Liver (tissue), 9 donors: ENCODE measurements around the gene CD247. TPM values are rescaled to one million over a fixed set of nuclear protein-coding genes. Genes with fewer than 3 reads are reported as not detected.

Experiments used
- DNase-seq: peaks from one replicate; pipeline ENCODE4 v3.0.0-alpha.2; 2017; ENCODE audit warnings: low spot score
- H3K27ac ChIP-seq, 2 donors: one replicate each; pipeline ENCODE4 v1.7.0; 2013; ENCODE audit warnings: inconsistent platforms in 2 of 2, low read length in 2 of 2, control low read depth in 1 of 2, low read depth in 1 of 2, mild to moderate bottlenecking in 1 of 2
- H3K27me3 ChIP-seq, 4 donors: one replicate each; pipeline versions ENCODE4 v1.6.1 to v1.7.0; 2013; ENCODE audit warnings: low read length in 3 of 4, inconsistent platforms in 1 of 4, mild to moderate bottlenecking in 1 of 4, moderate library complexity in 1 of 4; ENCODE audit not compliant: control insufficient read depth in 4 of 4, insufficient read depth in 4 of 4
- H3K36me3 ChIP-seq, 4 donors: one replicate each; pipeline versions ENCODE4 v1.6.1 to v1.7.0; 2013; ENCODE audit warnings: low read length in 3 of 4, mild to moderate bottlenecking in 3 of 4, low read depth in 1 of 4, moderate library complexity in 1 of 4; ENCODE audit not compliant: control insufficient read depth in 4 of 4, insufficient read depth in 3 of 4
- H3K4me1 ChIP-seq, 4 donors: one replicate each; pipeline versions ENCODE4 v1.6.1 to v1.7.0; 2013; ENCODE audit warnings: low read length in 3 of 4, mild to moderate bottlenecking in 3 of 4, moderate library complexity in 1 of 4; ENCODE audit not compliant: control insufficient read depth in 4 of 4, insufficient read depth in 4 of 4
- H3K4me3 ChIP-seq, 3 donors: one replicate each; pipeline versions ENCODE4 v1.6.1 to v1.7.0; 2013; ENCODE audit warnings: low read length in 3 of 3, control low read depth in 1 of 3, low read depth in 1 of 3, mild to moderate bottlenecking in 1 of 3
- H3K9ac ChIP-seq, 2 donors: one replicate each; pipeline ENCODE4 v1.7.0; 2013; ENCODE audit warnings: low read length in 2 of 2, mild to moderate bottlenecking in 2 of 2, moderate library complexity in 2 of 2, control low read depth in 1 of 2, low read depth in 1 of 2
- H3K9me3 ChIP-seq, 4 donors: one replicate each; pipeline versions ENCODE4 v1.6.1 to v1.7.0; 2013; ENCODE audit warnings: low read length in 3 of 4; ENCODE audit not compliant: control insufficient read depth in 4 of 4
- ATF3 ChIP-seq: IDR thresholded peaks from 2 replicates; pipeline ENCODE4 v1.6.1; 2016; ENCODE audit warnings: antibody characterized with exemption
- CTCF ChIP-seq: fragments of 150-350 bp; IDR thresholded peaks from 2 replicates; pipeline ENCODE4 v1.5.1; 2017; ENCODE audit warnings: improper control_type of control experiment, low read depth, low read length; ENCODE audit not compliant: missing input control
- EGR1 ChIP-seq, 2 donors: IDR thresholded peaks; 2 replicates each; pipeline ENCODE4 v1.6.1; 2016 to 2018; ENCODE audit warnings: antibody characterized with exemption in 2 of 2, low read depth in 2 of 2
- FOXA1 ChIP-seq: IDR thresholded peaks from 2 replicates; pipeline ENCODE4 v1.6.1; 2016; ENCODE audit warnings: antibody characterized with exemption
- FOXA2 ChIP-seq: IDR thresholded peaks from 2 replicates; pipeline ENCODE4 v1.6.1; 2016; ENCODE audit warnings: antibody characterized with exemption
- GABPA ChIP-seq, 2 donors: IDR thresholded peaks in 1 of 2; conservative IDR thresholded peaks in 1 of 2; 2 replicates each; pipeline ENCODE4 v1.6.1; 2016; ENCODE audit warnings: antibody characterized with exemption in 2 of 2, mild to moderate bottlenecking in 1 of 2, moderate library complexity in 1 of 2
- HNF4A ChIP-seq, 2 donors: conservative IDR thresholded peaks; 2 replicates each; pipeline ENCODE4 v1.6.1; 2016; ENCODE audit warnings: antibody characterized with exemption in 2 of 2, mild to moderate bottlenecking in 2 of 2
- HNF4G ChIP-seq: IDR thresholded peaks from 2 replicates; pipeline ENCODE4 v1.6.1; 2016; ENCODE audit warnings: antibody characterized with exemption
- JUND ChIP-seq, 2 donors: IDR thresholded peaks; 2 replicates each; pipeline ENCODE4 v1.6.1; 2016; ENCODE audit warnings: antibody characterized with exemption in 2 of 2
- MAX ChIP-seq: IDR thresholded peaks from 2 replicates; pipeline ENCODE4 v1.6.1; 2016; ENCODE audit warnings: antibody characterized with exemption
- NR2F2 ChIP-seq: IDR thresholded peaks from 2 replicates; pipeline ENCODE4 v1.6.1; 2016; ENCODE audit warnings: antibody characterized with exemption
- RAD21 ChIP-seq, 2 donors: IDR thresholded peaks; 2 replicates each; pipeline ENCODE4 v1.6.1; 2016; ENCODE audit warnings: antibody characterized with exemption in 2 of 2, mild to moderate bottlenecking in 2 of 2
- REST ChIP-seq: IDR thresholded peaks from 2 replicates; pipeline ENCODE4 v1.6.1; 2016; ENCODE audit warnings: antibody characterized with exemption, mild to moderate bottlenecking
- RXRA ChIP-seq, 2 donors: IDR thresholded peaks; 2 replicates each; pipeline ENCODE4 v1.6.1; 2017 to 2018; ENCODE audit warnings: antibody characterized with exemption in 2 of 2, mild to moderate bottlenecking in 1 of 2
- SP1 ChIP-seq: IDR thresholded peaks from 2 replicates; pipeline ENCODE4 v1.6.1; 2018; ENCODE audit warnings: antibody characterized with exemption, mild to moderate bottlenecking
- TAF1 ChIP-seq: conservative IDR thresholded peaks from 2 replicates; pipeline ENCODE4 v1.6.1; 2016; ENCODE audit warnings: antibody characterized with exemption, mild to moderate bottlenecking
- YY1 ChIP-seq: IDR thresholded peaks from 2 replicates; pipeline ENCODE4 v1.6.1; 2016; ENCODE audit warnings: antibody characterized with exemption, mild to moderate bottlenecking
- ZBTB33 ChIP-seq: IDR thresholded peaks from 2 replicates; pipeline ENCODE4 v1.6.1; 2016; ENCODE audit warnings: antibody characterized with exemption
- WGBS: extraction: QIAGEN DNeasy Blood & Tissue Kit; methylation state at CpG from one replicate; pipeline ENCODE4 v1.1.7; 2013; 5-methylcytosine and 5-hydroxymethylcytosine counted together
- polyA plus RNA-seq, 2 donors: library from polyadenylated mRNA; stranded (reverse) in 1 of 2; unstranded in 1 of 2; fragments of 200-250 nt in 1 of 2; fragments of >200 nt in 1 of 2; fragmentation: Nextera tagmentation in 1 of 2; extraction: Ambion mirVana in 1 of 2; gene quantifications; one replicate each; pipeline versions ENCODE4 v1.2.1 to v1.2.3, GENCODE V29; 2013 to 2015
- total RNA-seq, 2 donors: library from RNA; depleted of rRNA; stranded (reverse); fragments of >200 nt; gene quantifications; one replicate each; pipeline ENCODE4 v1.2.3, GENCODE V29; 2014
- donor health status: healthy.
- donor health status: healthy.
- donor health status: healthy.
- donor health status: healthy.
- donor health status: healthy.

The CD247 gene
- total and polyA plus RNA-seq, 4 donors, result 0.61 to 2.2 (median 1.6) TPM

- TF ChIP-seq FOXA1 (no peak), RAD21 (IDR thresholded peaks at IDR 0.05) (no peak), EGR1 (IDR thresholded peaks at IDR 0.05; ENCODE audit: low read depth in 2 of 2) (no peak), GABPA (IDR thresholded peaks at IDR 0.05 in 1 of 2, conservative IDR thresholded peaks at IDR 0.05 in 1 of 2) (no peak), NR2F2 (no peak), JUND (IDR thresholded peaks at IDR 0.05) (no peak), ZBTB33 (no peak), CTCF (no peak), MAX (no peak), HNF4G (no peak), FOXA2 (no peak), RXRA (IDR thresholded peaks at IDR 0.05) (no peak), SP1 (no peak), ATF3 (no peak), YY1 (no peak), TAF1 (no peak), REST (no peak), HNF4A (conservative IDR thresholded peaks at IDR 0.05) (no peak)
- Histone ChIP-seq H3K27me3 (no peaks in the 10 kb centered on the region), H3K36me3 (no peaks in the 10 kb centered on the region), H3K27ac (no peak overlapping the region), H3K9ac (no peak overlapping the region), H3K4me3 (no peak overlapping the region), H3K4me1 (no peaks in the 10 kb centered on the region), H3K9me3 (no peaks in the 10 kb centered on the region)
- no peak for DNase-seq
- 90% methylated on average over 5 of the region's 5 CpGs for WGBS
Observed at GRCh38 chr1:167490765-167491164, 27.6 kb downstream of the CD247 start.
